H9 (cell line): ENCODE results near the gene OXSR1. TPM values are rescaled to one million over a fixed set of nuclear protein-coding genes. Genes with fewer than 3 reads are reported as not detected.

ENCODE experiments used
- DNase-seq: peaks from one replicate; pipeline ENCODE4 v3.0.0-alpha.2; 2017
- H2AFZ ChIP-seq: one replicate; pipeline ENCODE4 v1.6.1; 2013; ENCODE audit warnings: mild to moderate bottlenecking, low read length, control low read depth, moderate library complexity
- H2AK5ac ChIP-seq: 2 replicates; pipeline ENCODE4 v1.6.1; 2013; ENCODE audit warnings: low read length, control low read depth, mixed read lengths; ENCODE audit not compliant: insufficient read length
- H2BK120ac ChIP-seq: one replicate; pipeline ENCODE4 v1.6.1; 2013; ENCODE audit warnings: low read depth, mild to moderate bottlenecking, low read length, control low read depth, inconsistent platforms; ENCODE audit not compliant: poor library complexity, severe bottlenecking
- H2BK12ac ChIP-seq: 2 replicates; pipeline ENCODE4 v1.6.1; 2013; ENCODE audit warnings: low read length, control low read depth, mixed read lengths, low read depth; ENCODE audit not compliant: insufficient read length
- H2BK15ac ChIP-seq: 2 replicates; pipeline ENCODE4 v1.6.1; 2013; ENCODE audit warnings: low read depth, low read length, control low read depth
- H2BK20ac ChIP-seq: one replicate; pipeline ENCODE4 v1.6.1; 2013; ENCODE audit warnings: low read depth, mild to moderate bottlenecking, low read length, control low read depth, inconsistent platforms; ENCODE audit not compliant: poor library complexity, severe bottlenecking
- H2BK5ac ChIP-seq: 2 replicates; pipeline ENCODE4 v1.6.1; 2013; ENCODE audit warnings: low read length, control low read depth, mixed read lengths; ENCODE audit not compliant: insufficient read length
- H3K14ac ChIP-seq: 2 replicates; pipeline ENCODE4 v1.6.1; 2013; ENCODE audit warnings: low read length, control low read depth; ENCODE audit not compliant: insufficient read depth
- H3K18ac ChIP-seq: 2 replicates; pipeline ENCODE4 v1.6.1; 2013; ENCODE audit warnings: low read depth, mild to moderate bottlenecking, mixed read lengths, low read length, control low read depth; ENCODE audit not compliant: insufficient read length
- H3K23ac ChIP-seq: 2 replicates; pipeline ENCODE4 v1.6.1; 2013; ENCODE audit warnings: low read length, control low read depth, mixed read lengths, low read depth; ENCODE audit not compliant: insufficient read length
- H3K23me2 ChIP-seq: 2 replicates; pipeline ENCODE4 v1.6.1; 2013; ENCODE audit warnings: low read depth, mild to moderate bottlenecking, mixed read lengths, low read length, control low read depth; ENCODE audit not compliant: insufficient read length, poor library complexity, severe bottlenecking
- H3K27ac ChIP-seq: 2 replicates; pipeline ENCODE4 v1.5.1; 2013; ENCODE audit warnings: low read length, control low read depth, mixed read lengths, low read depth; ENCODE audit not compliant: insufficient read length
- H3K27me3 ChIP-seq: 2 replicates; pipeline ENCODE4 v1.6.1; 2013; ENCODE audit warnings: low read length, control low read depth, inconsistent platforms; ENCODE audit not compliant: insufficient read depth
- H3K4ac ChIP-seq: 2 replicates; pipeline ENCODE4 v1.6.1; 2013; ENCODE audit warnings: low read depth, mild to moderate bottlenecking, control low read depth, inconsistent platforms, low read length, moderate library complexity
- H3K4me1 ChIP-seq: 2 replicates; pipeline ENCODE4 v1.6.1; 2013; ENCODE audit warnings: low read length, control low read depth, inconsistent platforms; ENCODE audit not compliant: insufficient read depth
- H3K4me2 ChIP-seq: 2 replicates; pipeline ENCODE4 v1.6.1; 2013; ENCODE audit warnings: low read length, control low read depth, mixed read lengths; ENCODE audit not compliant: insufficient read length, insufficient read depth
- H3K56ac ChIP-seq: 2 replicates; pipeline ENCODE4 v1.6.1; 2013; ENCODE audit warnings: low read depth, mild to moderate bottlenecking, mixed read lengths, low read length, control low read depth; ENCODE audit not compliant: insufficient read length
- H3K79me1 ChIP-seq: 2 replicates; pipeline ENCODE4 v1.6.1; 2013; ENCODE audit warnings: low read depth, mild to moderate bottlenecking, moderate library complexity, low read length, control low read depth, inconsistent platforms; ENCODE audit not compliant: insufficient read depth, poor library complexity, severe bottlenecking
- H3K79me2 ChIP-seq: 2 replicates; pipeline ENCODE4 v1.6.1; 2013; ENCODE audit warnings: low read length, control low read depth, inconsistent platforms; ENCODE audit not compliant: insufficient read depth
- H3K9ac ChIP-seq: 2 replicates; pipeline ENCODE4 v1.6.1; 2013; ENCODE audit warnings: low read length, control low read depth, mixed read lengths; ENCODE audit not compliant: insufficient read length; ENCODE audit errors: extremely low read depth
- H3K9me3 ChIP-seq: one replicate; pipeline ENCODE4 v1.6.1; 2013; ENCODE audit warnings: low read depth, low read length, inconsistent platforms; ENCODE audit not compliant: control insufficient read depth
- H3T11ph ChIP-seq: one replicate; pipeline ENCODE4 v1.6.1; 2013; ENCODE audit warnings: mild to moderate bottlenecking, low read length, control low read depth, inconsistent platforms
- H4K20me1 ChIP-seq: one replicate; pipeline ENCODE4 v1.6.1; 2013; ENCODE audit not compliant: control insufficient read depth, insufficient read length, insufficient read depth
- H4K5ac ChIP-seq: 2 replicates; pipeline ENCODE4 v1.6.1; 2013; ENCODE audit warnings: low read depth, mild to moderate bottlenecking, mixed read lengths, low read length, control low read depth; ENCODE audit not compliant: insufficient read length
- H4K8ac ChIP-seq: replicated peaks from 2 replicates; pipeline ENCODE4 v1.6.1; 2013; ENCODE audit warnings: low read length, control low read depth, mixed read lengths, low read depth; ENCODE audit not compliant: insufficient read length
- H4K91ac ChIP-seq: 2 replicates; pipeline ENCODE4 v1.6.1; 2013; ENCODE audit warnings: low read depth, mild to moderate bottlenecking, moderate library complexity, mixed read lengths, low read length, control low read depth; ENCODE audit not compliant: insufficient read length
- H3K27ac Mint-ChIP-seq, 3 experiments: 2 replicates in 2 of 3; 3 replicates in 1 of 3; pipeline ENCODE4 v1.8.0; 2020 to 2021; ENCODE audit warnings: mixed read lengths in 3 of 3, mild to moderate bottlenecking in 1 of 3, moderate library complexity in 1 of 3
- H3K27me3 Mint-ChIP-seq: 2 replicates; pipeline ENCODE4 v1.8.0; 2021; ENCODE audit warnings: low read depth, mild to moderate bottlenecking, moderate library complexity, mixed read lengths
- H3K36me3 Mint-ChIP-seq, 3 experiments: 2 replicates in 2 of 3; 3 replicates in 1 of 3; pipeline ENCODE4 v1.8.0; 2020 to 2021; ENCODE audit warnings: low read depth in 3 of 3, mixed read lengths in 3 of 3; ENCODE audit not compliant: insufficient read depth in 1 of 3
- H3K4me1 Mint-ChIP-seq, 2 experiments: 2 replicates each; pipeline ENCODE4 v1.8.0; 2020; ENCODE audit warnings: mixed read lengths in 2 of 2
- H3K4me3 Mint-ChIP-seq, 2 experiments: 2 replicates in 1 of 2; 3 replicates in 1 of 2; pipeline ENCODE4 v1.8.0; 2020 to 2021; ENCODE audit warnings: mild to moderate bottlenecking in 2 of 2, mixed read lengths in 2 of 2, moderate library complexity in 1 of 2
- H3K9me3 Mint-ChIP-seq, 2 experiments: 2 replicates in 1 of 2; 3 replicates in 1 of 2; pipeline ENCODE4 v1.8.0; 2020; ENCODE audit warnings: mild to moderate bottlenecking in 2 of 2, mixed read lengths in 2 of 2, moderate library complexity in 1 of 2
- CTCF ChIP-seq: fragments of 200-600 bp; sonication (generic); conservative IDR thresholded peaks from 3 replicates; pipeline ENCODE4 v1.8.0; 2021; ENCODE audit warnings: antibody characterized with exemption, mild to moderate bottlenecking
- WGBS: extraction: QIAGEN DNeasy Blood & Tissue Kit; methylation state at CpG from one replicate; pipeline ENCODE4 v1.1.7; 2013; ENCODE audit warnings: missing lambda C conversion rate, low lambda C conversion rate, mixed read lengths; ENCODE audit not compliant: insufficient read length; ENCODE audit errors: extremely low coverage; 5-methylcytosine and 5-hydroxymethylcytosine counted together
- long read RNA-seq: library from polyadenylated mRNA; unstranded; transcript quantifications from one replicate; pipeline ENCODE4 v2.0.0, GENCODE V29; 2020
- total RNA-seq: library from RNA; stranded (reverse); gene quantifications from 2 replicates; pipeline ENCODE4 v1.2.1, GENCODE V29; 2021

Gene OXSR1
- total RNA-seq: 53.8 and 54.1 TPM in 2 replicates
- long read RNA-seq, full-length matches to known transcripts: 7 of 52 reads
- long read RNA-seq, partial matches to known transcripts: 37 of 52 reads
- long read RNA-seq, other reads (novel, unspliced or antisense): 8 of 52 reads

- Histone ChIP-seq H2AK5ac (no peak within 1 kb of the TSS), H3K9me3 (no peaks in the 10 kb centered on the region), H3K23ac (no peak within 1 kb of the TSS), H3T11ph (peak within 1 kb of the TSS; percentile 97), H4K8ac (no peak within 1 kb of the TSS), H3K18ac (peak within 1 kb of the TSS; percentile 95), H3K79me1 (no peaks in the 10 kb centered on the region), H2BK120ac (peak within 1 kb of the TSS; percentile 62), H3K14ac (peak within 1 kb of the TSS; percentile 97), H3K4me2 (peak within 1 kb of the TSS; percentile 69), H2BK5ac (peak within 1 kb of the TSS; percentile 59), H3K56ac (no peak within 1 kb of the TSS), H3K23me2 (peaks cover 3% of the 10 kb centered on the region), H3K4ac (no peak within 1 kb of the TSS; the same call in 1 of the 2 replicates), H4K91ac (no peak within 1 kb of the TSS), H3K79me2 (peaks cover 12% of the 10 kb centered on the region; the same call in 1 of the 2 replicates), H3K4me1 (no peaks in the 10 kb centered on the region), H2BK12ac (no peak within 1 kb of the TSS), H3K27me3 (no peaks in the 10 kb centered on the region), H3K27ac (peak within 1 kb of the TSS; percentile 54), H3K9ac (peak within 1 kb of the TSS; percentile 85), H2BK20ac (no peak within 1 kb of the TSS), H2BK15ac (no peak within 1 kb of the TSS), H4K20me1 (no peaks in the 10 kb centered on the region), H4K5ac (peak within 1 kb of the TSS; percentile 31), H2AFZ (peak within 1 kb of the TSS; percentile 99)
- DNase-seq: peak; percentile 98
- Mint-ChIP-seq H3K36me3 (peaks cover 0 to 4% (median 0%) of the 10 kb centered on the region in 3 experiments; a peak in 1 of 7 replicates), H3K9me3 (no peaks in the 10 kb centered on the region), H3K27me3 (0 out of 2 replicates have a peak, but pooled peaks cover 3% of the 10 kb centered on the region), H3K27ac (peak within 1 kb of the TSS; percentile 99 to 100 (median 100)), H3K4me1 (peaks cover 11 to 21% of the 10 kb centered on the region in 2 experiments), H3K4me3 (peak within 1 kb of the TSS; percentile 93 to 99)
- no CpG with 5 or more reads among the region's 57 CpGs for WGBS
- no peak for TF ChIP-seq CTCF
Measured at GRCh38 chr3:38164952-38165721, at the start of gene OXSR1. TSS of gene OXSR1 (plus strand) at chr3:38165537. CDS start at chr3:38165877, 340 bp downstream.
